ENCODE results near the gene SH3BP1.

GRCh38 chr22:37658133-37659065 is 18.9 kb downstream of the SH3BP1 start, which contains the start of gene PDXP:
- no peak for TF ChIP-seq CTCF (conservative IDR thresholded peaks at IDR 0.05)
- TF ChIP-seq EZH2 (IDR thresholded peaks at IDR 0.05; ENCODE audit: low read depth), result no peak

All from PC-9 (cell line).